NCI-H82 (cell line): ENCODE data around the gene PHYH.
"Not testable (repeated sequence)": the region's sequence is repeated elsewhere in the genome, so short reads cannot be mapped to it uniquely, and the experiment has no call there.

Experiments used
- DNase-seq: peaks from one replicate; lab custom pipeline; 2025; lab: John Stamatoyannopoulos, UW

The PHYH gene

GRCh38 chr10:13271552-13272163 lies 28.2 kb downstream of the PHYH start:
- DNase-seq, result peak; percentile 58

- no peak for DNase-seq
These were observed 28.9 kb downstream of the PHYH start for GRCh38 chr10:13270877-13271551.

- no peak for DNase-seq
These were observed 31.0 kb downstream of the PHYH start for GRCh38 chr10:13268841-13269240.

- DNase-seq, result no peak
These were observed 31.6 kb downstream of the PHYH start for GRCh38 chr10:13268310-13268709.

GRCh38 chr10:13263591-13263990 lies 36.3 kb downstream of the PHYH start:
- DNase-seq, result no peak

- no peak for DNase-seq
These were observed 37.4 kb downstream of the PHYH start for GRCh38 chr10:13262433-13262832.

- no peak for DNase-seq
These were observed 42.2 kb downstream of the PHYH start for GRCh38 chr10:13257621-13258140.

- no peak for DNase-seq
These were observed 43.2 kb downstream of the PHYH start for GRCh38 chr10:13256627-13257026.

- no peak for DNase-seq
These were observed 46.1 kb downstream of the PHYH start for GRCh38 chr10:13253726-13254125.

GRCh38 chr10:13247784-13248183 lies 52.1 kb downstream of the PHYH start:
- DNase-seq, result no peak

- no peak for DNase-seq
These were observed 52.6 kb downstream of the PHYH start for GRCh38 chr10:13247246-13247645.

GRCh38 chr10:13242260-13242659 lies 57.6 kb downstream of the PHYH start:
- not testable (repeated sequence) for DNase-seq

- DNase-seq, result no peak
These were observed 58.3 kb downstream of the PHYH start for GRCh38 chr10:13241613-13242012.

GRCh38 chr10:13239923-13240322 lies 59.9 kb downstream of the PHYH start:
- DNase-seq, result no peak

GRCh38 chr10:13238271-13239077 lies 61.4 kb downstream of the PHYH start:
- DNase-seq, result no peak

- no peak for DNase-seq
These were observed 63.2 kb downstream of the PHYH start for GRCh38 chr10:13236638-13237037.

- not testable (repeated sequence) for DNase-seq
These were observed 65.1 kb downstream of the PHYH start for GRCh38 chr10:13234736-13235135.

- no peak for DNase-seq
These were observed 65.7 kb downstream of the PHYH start, which contains the start of gene UCMA for GRCh38 chr10:13234172-13234571. Gene UCMA, minus strand, starts transcription at chr10:13234374. Its CDS starts 116 bp downstream, at chr10:13234258.

GRCh38 chr10:13233358-13233757 lies 66.5 kb downstream of the PHYH start:
- no peak for DNase-seq

- DNase-seq, result peak; percentile 4
These were observed 68.1 kb downstream of the PHYH start for GRCh38 chr10:13231808-13232207.

GRCh38 chr10:13231190-13231589 lies 68.7 kb downstream of the PHYH start:
- no peak for DNase-seq
